Fibroblast of upper back skin (primary cell): ENCODE results near the gene TSHZ3.
A peak's percentile ranks its signal among the peaks of the same experiment; 100 is the strongest.

Source experiments
- DNase-seq: peaks from one replicate; pipeline ENCODE4 v3.0.0-alpha.2; 2013

The TSHZ3 gene

DNA sequence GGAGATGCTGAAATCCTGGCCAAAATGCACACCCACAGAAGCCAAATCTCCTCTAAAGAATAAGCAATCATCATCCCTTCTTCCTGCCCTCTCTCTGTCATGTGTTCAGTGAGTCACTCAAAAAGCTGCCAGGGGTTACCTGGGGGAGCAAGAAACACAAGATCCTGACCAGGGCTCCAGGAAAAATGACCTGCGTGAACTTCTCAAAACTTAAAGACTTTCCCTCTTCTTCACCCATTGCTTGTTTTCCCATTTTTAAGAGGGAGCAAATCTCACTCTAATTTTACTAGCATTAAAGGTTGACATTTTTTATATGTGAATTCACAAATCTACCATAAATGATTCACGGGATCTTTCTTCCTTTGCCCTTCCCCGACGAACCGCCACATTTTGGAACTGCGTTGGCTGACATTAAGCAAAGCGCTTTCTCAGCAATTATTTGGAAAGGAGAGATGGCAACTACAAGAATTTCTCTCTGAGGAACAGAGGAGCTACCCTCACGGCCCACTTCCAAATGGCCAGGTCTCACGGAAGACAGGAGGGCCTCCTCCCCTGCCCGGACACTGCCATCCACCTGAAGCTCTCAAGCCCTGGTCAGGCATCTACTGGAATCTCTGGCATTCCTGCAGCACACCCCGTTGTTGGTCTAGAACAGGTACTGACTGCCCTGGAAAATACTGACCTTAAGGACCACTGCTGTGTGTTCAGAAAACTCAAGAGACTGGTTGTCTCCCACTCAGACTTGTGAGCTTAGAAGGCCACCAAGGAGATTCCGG, 14.2 kb downstream of the TSHZ3 start:
- DNase-seq = no peak

DNA sequence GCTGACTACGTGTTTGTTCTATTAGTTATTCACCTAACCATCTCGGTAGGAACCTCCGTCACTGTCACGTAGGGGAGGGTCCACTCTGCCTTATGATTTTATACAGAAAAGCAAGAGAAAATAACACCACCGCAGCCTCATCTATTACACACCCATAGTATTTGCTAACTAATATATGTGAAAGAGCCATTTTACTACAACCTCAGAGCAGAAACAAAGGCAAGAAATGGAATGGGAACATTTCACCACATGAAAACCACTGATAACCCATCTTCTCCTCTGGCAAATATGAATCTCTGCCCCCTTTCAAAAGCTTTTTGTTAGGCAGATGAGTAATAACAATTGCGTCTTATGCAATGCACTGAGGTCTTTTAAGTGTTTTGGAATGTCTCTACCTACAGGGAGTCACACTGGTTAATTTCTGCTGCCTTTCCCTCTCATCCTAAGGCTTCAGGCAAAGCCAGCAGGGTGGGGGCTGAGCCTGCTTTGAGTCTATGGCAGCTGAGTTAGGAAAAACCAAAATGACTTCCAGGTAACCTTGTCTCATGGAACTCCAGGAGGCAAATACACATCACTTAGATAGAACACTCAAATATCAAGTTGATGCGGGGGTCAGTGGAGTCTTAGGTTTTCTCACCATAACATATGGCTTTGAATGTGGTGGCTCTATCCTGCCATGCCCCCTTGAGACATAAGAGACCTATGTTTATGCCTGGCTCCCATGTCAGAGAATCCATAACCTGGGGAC, 15.0 kb downstream of the TSHZ3 start:
- peak; percentile 81 for DNase-seq

DNA sequence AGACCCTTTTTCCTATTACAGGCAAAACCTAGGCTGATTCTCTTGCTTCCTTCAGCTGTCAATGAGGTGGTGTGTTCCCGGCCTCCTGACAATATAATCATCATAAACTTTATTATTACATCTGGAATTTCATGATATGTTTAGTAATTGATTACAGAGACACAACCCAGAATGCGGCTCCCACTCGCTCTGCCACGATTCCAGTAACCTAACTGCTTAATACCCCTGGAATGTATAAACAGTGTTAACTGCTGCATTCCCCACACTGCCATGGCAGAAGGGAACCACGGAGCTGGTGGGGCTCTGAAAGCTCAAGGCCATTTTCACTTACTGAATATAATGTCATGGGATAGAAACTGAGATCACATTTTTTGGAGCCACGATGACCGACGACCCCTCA, 17.1 kb downstream of the TSHZ3 start:
- DNase-seq = peak; percentile 79

DNA sequence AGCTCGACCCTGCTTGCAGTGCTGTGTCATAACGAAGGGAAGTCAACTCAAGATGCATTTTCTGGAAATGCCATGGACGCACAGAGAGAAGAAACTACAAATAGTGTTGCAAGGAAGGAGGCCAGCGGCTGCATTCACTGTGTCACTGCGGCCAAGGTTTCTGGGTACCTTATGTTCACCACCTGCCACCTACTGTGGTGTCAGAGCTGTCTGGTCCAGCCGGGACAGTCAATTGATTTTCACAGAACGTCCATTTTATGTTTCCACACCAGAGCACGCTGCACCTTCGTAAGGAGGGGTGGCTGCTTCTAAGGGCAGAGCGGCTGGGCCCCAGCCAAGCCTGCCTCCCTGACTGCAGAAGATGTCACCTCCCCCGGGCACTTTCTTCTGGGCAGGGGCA, 17.7 kb downstream of the TSHZ3 start:
- DNase-seq = no peak

DNA sequence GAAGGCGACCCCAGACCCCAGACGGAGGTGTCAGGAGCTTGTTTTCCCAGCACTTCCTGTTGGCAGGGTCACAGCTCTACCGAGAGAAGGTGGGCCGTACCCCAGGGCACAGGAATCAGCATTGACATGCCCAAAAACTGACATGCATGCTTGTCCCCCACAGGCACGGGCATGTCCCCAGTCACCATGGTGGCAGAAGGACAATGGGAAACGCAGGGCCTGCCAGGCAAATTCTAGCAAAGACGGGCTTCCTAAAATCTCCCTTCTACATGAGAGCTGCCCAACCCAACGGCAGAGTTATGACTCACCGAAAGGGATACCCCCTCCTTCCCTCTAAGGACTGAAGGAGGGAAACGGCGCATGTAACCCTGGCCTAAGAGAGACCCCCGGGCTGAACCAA, 18.5 kb downstream of the TSHZ3 start:
- no peak for DNase-seq

DNA sequence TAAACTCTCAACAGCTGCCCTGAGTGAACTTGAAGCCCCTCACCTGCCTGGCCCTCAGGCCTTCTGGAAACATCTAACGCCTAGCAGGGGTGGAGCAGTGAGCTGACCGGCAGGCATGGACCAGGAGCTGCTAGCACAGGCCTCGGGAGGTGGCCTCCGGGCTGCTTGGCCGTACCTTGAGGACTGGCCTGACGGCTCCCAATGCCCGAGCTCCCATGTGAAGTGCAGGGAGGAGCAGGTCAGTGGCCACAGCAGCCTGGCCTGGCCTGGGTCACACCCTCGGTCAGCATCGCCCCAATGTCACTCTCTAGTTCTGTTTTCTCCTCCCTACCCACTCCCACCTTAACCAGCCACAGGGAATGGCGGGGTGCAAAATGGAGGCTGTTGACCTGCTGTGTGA, 19.0 kb downstream of the TSHZ3 start:
- no peak for DNase-seq

DNA sequence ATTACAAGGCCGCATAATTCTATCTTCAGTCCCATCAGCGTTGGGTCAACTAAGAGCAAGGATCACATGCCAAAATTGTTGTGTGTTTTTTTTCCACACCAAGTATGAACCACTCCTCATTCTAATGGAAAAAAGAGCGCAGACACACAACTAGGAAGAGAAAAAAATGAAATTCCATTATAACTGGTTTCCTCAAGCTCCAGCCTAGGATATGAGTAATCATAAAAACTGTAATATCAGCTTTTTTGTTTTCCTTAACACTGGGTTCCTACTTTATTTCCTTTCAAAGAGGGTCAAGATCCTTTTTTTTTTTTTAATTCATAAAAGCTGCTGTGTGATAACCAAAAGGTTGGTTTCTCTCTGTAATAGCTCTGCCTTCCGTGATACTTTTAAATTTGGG, 19.4 kb downstream of the TSHZ3 start:
- DNase-seq = no peak

DNA sequence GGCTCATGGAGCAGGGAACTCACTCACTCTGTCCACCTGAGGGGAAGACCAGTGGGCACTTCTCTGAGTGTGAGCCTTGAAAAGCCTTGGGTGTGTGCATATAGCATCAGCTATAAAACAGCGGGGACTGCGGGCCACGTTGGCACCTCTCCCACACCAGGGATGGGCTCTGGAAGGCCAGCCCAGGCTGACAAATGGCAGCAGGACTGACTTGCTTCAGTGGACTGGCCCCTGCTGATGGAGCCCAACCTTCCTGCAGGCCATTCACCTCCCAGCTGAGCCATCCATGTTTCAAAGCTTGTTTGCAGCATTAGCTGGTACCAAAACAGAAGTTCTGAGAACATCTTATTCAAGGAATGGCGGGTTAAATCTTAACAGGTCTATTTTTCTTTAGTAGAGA, 21.0 kb downstream of the TSHZ3 start:
- DNase-seq = no peak

DNA sequence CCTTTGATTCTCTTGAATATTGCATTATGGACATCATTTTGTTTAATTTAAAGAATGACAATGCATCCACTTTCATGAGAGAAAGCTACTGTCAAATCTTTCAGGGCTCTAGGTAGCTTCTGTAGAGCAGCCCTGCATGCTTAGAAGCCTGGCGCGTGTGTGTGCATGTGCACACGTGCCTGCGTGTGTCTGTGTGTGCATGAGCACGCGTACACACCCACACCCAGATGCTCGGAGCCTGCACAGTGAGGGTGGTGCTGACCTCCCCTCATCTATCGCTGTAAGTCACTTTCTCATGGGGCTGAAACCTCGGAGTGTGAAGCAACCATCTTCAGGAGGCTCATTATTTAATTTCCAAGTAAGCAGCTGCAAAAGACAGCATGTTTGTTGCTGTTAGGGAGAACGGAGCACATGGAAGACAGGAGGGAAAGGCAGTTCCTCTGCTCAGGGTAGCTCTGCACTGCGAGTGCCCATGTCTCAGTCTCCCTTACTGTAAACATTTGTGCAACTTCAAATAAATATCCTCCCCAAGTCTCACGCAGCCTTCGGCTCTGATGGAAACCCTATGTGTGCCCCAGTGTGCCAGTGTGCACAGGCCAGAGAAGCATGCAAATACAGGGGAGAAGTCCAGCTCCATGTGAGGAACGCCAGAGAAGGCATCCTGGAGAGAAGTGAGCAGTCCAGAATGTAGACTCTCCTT, 22.8 kb downstream of the TSHZ3 start:
- DNase-seq = no peak

DNA sequence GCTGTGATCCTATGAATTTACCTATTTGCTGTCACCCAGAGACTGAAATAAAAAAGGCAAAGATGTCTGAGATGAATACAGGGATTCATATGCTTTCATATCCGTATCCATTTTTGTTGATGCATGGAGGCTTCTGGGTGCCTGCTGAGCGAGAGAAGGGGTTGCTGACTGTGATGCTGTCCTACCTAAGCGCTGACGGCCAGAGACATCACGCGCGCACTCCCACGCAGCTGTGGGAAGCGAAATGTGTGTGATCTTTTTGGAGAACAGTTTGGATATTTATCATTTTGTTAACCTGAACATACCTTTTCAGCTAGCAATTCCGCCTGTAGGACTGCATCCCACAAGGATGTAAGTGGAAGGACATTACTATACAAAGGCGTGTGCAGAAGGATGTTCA, 23.9 kb downstream of the TSHZ3 start:
- DNase-seq = no peak

DNA sequence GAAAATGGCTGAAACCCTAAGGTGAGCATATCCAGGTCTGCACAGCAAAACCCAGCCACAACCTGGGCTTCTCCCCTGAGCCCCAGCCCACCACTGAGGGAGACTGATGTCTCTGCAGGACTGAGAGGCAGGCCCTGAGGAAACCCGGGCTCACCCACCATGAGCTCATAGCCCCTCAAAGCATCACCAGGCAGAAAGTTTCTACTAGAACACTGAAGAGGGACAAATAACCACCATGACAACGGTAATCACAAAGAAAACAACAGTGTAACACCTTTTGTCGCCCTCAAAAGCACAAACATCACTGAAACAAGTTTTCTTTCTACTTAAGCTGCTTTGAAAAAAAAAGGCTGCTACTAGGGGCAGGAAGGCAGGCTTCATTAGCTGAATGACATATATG, 29.8 kb downstream of the TSHZ3 start:
- DNase-seq = no peak

DNA sequence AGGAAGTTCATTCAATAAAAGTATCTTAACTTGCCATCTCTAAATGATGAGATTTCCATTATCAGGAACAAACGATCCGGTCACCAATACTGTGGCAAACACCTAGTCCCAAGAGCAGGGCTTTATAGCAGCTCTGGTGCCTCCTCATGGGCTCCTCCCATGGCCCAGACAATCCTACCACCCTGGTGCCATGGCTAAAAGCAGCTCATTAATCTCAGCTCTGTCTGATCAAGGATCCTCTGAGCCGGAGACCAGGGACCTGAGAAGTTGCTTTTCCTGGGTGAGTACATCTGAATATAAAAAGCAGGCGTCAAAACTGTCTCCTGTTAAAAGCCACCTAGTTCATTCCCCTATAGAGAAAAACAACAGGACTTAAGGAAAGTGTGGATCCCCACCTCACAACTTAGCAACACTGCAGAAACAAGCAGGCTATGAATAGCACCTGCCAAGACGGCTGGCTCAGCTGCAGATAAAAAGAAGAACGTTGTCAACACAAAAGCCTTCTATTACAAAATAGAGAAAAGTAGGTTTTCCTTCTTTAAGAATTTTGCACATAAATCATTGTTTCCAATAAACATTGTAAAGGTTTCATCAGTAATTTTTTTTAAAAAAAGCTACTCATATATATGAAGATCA, 30.3 kb downstream of the TSHZ3 start:
- DNase-seq = no peak

DNA sequence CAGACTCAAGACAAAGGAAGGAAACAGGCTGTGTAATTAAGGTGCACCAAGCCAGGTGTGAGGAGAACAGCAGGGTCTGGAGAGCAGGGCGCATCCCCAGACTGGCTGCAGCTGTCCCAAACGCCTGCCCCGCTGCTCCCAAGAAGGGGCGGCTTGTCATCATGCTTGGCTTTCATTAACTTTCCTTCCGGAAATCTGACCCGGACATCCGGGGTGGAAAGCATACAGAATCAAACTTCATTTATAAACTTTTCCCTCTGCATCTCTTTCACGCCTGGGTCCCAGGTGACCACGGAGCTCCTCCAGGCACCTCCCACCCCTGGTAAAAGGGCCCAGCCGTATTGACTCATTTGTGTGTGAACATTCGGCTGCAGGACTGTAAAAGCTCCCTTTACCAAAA, 31.7 kb downstream of the TSHZ3 start:
- no peak for DNase-seq

DNA sequence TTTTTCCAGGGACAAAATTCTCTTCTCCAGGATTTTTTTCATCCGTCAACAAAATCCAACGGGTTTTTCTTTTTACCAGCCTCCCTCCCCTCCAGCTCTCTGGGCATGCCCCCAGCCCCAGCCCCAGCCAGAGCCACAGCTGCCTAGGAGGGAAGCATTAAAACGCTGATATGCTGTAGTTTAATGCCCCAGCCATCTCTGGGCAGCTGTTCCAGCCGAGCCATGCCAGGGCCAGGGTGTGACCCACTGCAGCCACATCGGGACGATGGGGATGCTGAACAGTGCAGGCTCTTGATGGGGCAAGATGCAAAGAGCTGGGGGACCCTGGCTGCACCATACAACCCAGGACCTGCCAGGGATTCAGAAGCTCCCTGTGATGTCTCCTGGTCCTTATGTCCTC, 32.1 kb downstream of the TSHZ3 start:
- DNase-seq = no peak

DNA sequence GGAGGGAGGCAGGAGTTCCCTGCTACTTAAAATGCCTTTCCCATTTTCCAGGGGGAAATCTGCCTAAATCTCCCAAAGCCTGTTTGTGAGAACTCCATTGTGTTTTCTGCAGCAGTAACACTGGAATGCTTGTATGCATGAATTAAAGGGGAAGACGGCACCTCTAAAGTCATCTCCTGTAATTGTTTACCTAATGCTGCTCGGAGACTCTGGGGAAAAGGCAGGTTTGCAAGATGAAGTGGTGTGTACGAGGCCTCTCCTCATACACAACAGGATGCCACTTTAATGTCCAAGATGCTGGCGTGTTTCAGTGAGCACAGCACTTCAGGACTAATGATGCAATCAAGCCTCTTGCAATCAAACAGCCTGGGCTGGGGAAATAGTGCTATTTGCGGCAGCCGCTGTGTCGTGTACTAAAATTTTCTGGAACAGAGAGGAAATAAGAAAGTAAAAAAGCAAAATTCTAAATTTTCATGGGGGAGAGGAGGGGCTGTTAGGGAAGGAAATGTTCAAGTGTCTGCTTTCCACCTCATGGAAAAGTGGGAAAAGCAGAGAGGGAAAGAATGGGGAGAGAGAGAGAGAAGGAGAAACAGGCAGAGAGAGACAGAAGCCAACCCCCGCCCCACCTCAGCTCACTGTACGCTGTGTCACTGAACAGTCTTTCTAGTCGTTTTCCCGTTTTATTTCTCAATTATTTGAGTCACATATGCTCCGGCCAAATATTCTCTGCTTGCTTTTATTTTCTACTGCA, 32.9 kb downstream of the TSHZ3 start:
- peak; percentile 49 for DNase-seq

DNA sequence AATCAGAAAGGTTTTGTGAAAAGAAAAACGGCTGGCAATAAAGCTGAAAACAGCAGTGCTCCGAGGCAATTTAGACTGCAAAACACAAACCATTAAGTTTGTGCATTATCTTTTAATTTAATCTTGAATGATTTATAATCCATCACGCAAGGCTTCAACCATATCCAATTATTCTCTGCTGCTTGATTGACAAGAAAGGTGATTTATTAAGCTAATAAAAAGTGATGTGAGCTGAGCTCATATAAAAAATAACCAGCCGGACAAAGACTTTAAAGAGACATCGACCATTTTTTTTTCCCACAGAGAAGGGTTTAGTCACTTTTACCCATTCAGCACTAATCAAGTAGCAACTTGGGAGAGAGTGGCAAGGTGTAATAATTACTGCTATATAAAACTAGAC, 33.6 kb downstream of the TSHZ3 start:
- no peak for DNase-seq

DNA sequence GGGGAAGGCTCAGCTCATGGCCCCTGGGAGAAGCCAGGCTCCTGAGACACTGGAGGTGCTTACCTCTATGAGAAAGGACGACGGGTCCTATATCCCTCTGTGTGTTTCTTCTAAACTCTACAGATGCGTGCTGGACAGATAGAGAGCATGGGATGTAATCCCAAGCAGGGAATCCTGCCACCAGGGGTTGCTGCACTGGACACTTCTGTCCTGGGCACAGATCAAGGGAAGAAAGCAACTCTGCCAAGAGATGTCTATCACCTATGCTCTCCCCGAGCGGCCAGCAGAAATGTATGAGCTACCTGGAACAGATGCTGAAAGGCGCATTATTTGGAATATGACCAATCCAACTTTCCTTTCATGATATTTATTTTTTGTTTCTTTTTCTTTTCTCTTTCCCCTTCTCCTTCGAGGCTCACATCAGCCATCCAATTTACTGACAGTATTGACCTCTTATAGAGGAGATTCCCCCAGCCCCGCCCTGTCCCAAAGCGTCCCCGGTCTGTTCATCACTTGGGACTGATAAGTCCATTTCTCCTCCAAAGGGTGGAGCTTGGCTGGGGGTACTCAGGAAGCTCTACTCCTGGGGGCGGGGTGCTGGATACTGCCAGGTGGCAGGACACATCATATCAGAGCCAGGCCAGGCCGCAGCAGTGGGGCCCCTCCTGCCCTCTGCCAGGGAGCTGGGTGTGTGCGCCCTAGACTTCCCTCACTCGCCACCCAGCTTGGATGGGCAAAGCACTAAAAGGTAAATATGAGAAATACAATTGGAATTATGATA, 34.2 kb downstream of the TSHZ3 start:
- DNase-seq = no peak

DNA sequence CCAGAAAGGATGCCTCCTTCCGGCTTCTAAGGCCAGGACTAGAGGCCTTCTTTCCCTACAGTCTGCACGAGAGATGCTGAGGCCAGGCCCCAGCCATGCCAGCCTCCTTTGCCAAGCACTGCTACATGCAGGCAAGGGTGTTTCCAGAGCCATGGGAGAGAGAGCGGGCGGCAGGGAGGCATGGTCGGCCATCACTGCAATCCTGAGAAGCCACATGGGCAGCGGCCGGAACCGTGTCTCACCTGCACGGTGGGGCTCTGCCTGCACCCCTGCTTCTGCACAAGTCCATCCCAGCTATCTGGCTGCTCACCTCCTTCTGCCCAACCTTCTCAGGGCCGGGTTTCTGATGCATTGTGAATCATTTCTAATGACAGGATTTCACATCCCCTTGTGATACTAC, 35.1 kb downstream of the TSHZ3 start:
- no peak for DNase-seq

DNA sequence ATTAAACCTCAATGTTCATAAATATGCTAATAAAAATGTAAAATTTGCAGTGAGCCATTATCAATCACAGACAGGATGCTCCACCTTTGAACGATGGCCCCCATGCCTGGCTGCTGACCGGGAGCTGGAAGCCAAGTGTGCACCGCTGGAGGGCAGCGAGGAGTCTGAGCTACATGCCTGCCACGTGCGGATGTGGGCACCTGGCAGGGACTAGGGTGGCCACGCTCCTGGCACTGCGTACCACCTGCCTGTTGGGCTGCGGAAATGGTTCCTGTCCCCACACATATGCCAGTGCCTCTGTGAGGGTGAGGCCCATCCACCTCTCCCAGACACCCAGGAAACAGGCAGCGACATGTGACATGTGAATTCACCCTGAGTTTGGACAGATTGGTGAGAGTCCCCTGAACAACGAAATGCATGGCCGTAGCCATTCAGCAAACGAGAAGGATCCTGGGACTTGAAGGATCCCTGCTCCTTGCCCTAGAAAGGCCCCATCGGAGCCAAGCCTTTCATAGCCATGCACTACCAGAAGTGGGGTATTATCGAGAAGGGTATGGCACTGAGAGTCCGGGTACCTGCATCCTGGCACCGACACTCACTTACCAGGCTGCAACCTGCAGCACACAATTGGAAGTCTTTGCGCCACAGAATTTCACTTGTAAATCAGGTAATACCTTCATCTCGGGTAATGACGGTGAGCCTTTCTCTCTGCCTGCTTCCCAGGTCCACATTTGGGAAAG, 35.8 kb downstream of the TSHZ3 start:
- no peak for DNase-seq

DNA sequence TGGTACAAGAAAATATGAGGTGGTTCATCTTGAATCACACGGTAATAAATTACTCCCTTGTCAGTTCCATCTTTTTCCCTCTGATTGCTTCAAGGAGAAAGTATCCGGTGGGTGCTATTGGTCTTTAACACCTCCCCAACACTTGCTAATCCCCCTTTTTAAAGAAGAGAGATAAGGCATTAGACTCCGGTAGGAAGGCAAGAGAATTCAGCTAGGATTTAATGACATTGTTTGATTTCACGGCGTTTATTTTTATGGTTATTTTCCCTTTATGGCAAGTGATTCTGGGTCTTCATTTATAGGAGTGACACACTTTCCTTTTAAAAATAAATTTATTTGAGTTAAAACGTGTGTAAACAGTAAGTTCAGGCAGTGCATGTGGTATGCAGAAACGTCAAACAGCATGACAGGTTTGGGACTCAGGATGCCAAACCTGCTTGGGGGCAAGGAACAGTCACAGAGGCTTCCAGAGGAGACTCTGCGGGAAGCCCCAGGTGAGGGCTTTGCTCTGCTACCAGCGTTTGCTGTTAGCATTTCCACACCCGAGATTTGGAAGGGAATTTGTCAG, 36.5 kb downstream of the TSHZ3 start:
- peak; percentile 15 for DNase-seq
